Esophagus squamous epithelium (tissue), 4 donors: Measurements from ENCODE around the gene ASTN2.

Source experiments
- CTCF ChIP-seq, 6 experiments: fragments of 450-650 bp in 4 of 6; fragments of 200-600 bp in 2 of 6; sonication (generic) in 2 of 6; IDR thresholded peaks; one replicate each; pipeline ENCODE4 v1.5.1; 2016 to 2019; ENCODE audit warnings: antibody characterized with exemption in 6 of 6, mild to moderate bottlenecking in 4 of 6, moderate library complexity in 4 of 6
- POLR2A ChIP-seq, 4 donors: fragments of 450-650 bp; IDR thresholded peaks; one replicate each; pipeline ENCODE4 v1.6.1; 2017; ENCODE audit warnings: antibody characterized with exemption in 4 of 4, mild to moderate bottlenecking in 4 of 4, moderate library complexity in 3 of 4

GRCh38 chr9:116626762-116627161, 788.1 kb downstream of the ASTN2 start:
- TF ChIP-seq POLR2A (IDR thresholded peaks at IDR 0.05) (no peak), CTCF (IDR thresholded peaks at IDR 0.05) (no peak)
